ENCODE measurements around the gene FOXA3.

The FOXA3 gene

DNA sequence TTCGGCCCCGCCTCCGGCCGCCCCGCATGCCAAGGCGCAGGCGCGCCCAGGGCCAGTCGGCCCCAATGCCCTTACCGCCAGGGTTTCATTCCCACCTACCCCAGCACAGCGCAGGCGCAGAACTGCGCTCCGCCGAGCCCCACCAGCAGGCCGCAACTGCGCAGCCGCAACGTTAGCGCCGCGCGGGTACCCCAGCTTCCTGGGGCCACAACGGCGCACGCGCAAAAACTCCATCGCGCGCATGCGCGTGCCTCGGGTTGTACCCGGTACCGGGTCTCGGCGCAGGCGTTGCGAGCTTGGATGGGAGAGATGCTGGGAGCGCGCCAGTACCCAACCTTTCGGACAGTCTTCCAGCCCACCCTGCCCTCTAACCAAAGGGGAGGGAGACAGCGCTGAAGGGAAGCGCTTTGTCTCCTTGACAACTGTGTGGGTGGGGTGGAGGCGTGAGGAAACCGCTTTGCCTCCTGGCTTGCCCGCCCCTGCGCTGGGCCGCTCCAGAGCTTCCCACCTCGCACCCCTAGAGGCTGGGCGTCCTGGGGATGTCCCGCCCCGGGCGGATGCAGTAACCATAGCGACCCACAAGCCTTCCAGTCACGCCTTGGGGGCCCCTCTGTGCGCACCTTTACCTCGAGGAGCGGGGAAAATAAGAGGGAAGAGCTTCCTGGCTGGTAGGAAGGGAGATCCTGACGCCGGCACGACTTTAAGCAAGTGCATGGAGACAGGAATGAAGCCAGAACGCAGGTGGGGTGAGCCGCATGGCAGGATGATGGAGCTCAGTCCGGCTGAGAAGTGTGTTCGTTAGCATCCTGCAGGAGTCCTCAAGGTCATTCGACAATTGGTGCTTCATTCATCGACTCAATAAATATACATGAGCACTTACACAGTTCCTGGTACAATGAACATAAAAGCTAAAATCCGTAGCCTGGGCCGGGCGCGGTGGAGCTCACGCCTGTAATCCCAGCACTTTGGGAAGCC is 38.8 kb downstream of the FOXA3 start (continued):
- TF ChIP-seq, protein P1, sequence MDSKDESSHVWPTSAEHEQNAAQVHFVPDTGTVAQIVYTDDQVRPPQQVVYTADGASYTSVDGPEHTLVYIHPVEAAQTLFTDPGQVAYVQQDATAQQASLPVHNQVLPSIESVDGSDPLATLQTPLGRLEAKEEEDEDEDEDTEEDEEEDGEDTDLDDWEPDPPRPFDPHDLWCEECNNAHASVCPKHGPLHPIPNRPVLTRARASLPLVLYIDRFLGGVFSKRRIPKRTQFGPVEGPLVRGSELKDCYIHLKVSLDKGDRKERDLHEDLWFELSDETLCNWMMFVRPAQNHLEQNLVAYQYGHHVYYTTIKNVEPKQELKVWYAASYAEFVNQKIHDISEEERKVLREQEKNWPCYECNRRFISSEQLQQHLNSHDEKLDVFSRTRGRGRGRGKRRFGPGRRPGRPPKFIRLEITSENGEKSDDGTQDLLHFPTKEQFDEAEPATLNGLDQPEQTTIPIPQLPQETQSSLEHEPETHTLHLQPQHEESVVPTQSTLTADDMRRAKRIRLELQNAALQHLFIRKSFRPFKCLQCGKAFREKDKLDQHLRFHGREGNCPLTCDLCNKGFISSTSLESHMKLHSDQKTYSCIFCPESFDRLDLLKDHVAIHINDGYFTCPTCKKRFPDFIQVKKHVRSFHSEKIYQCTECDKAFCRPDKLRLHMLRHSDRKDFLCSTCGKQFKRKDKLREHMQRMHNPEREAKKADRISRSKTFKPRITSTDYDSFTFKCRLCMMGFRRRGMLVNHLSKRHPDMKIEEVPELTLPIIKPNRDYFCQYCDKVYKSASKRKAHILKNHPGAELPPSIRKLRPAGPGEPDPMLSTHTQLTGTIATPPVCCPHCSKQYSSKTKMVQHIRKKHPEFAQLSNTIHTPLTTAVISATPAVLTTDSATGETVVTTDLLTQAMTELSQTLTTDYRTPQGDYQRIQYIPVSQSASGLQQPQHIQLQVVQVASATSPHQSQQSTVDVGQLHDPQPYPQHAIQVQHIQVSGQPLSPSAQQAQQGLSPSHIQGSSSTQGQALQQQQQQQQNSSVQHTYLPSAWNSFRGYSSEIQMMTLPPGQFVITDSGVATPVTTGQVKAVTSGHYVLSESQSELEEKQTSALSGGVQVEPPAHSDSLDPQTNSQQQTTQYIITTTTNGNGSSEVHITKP (tag by site-specific recombination; IDR thresholded peaks at IDR 0.05), result peak; percentile 86
- TF ChIP-seq, protein P2, sequence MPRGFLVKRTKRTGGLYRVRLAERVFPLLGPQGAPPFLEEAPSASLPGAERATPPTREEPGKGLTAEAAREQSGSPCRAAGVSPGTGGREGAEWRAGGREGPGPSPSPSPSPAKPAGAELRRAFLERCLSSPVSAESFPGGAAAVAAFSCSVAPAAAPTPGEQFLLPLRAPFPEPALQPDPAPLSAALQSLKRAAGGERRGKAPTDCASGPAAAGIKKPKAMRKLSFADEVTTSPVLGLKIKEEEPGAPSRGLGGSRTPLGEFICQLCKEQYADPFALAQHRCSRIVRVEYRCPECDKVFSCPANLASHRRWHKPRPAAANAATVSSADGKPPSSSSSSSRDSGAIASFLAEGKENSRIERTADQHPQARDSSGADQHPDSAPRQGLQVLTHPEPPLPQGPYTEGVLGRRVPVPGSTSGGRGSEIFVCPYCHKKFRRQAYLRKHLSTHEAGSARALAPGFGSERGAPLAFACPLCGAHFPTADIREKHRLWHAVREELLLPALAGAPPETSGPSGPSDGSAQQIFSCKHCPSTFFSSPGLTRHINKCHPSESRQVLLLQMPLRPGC (tag by site-specific recombination; IDR thresholded peaks at IDR 0.05), result no peak
- TF ChIP-seq HOXD13 (CRISPR knock-in tag; IDR thresholded peaks at IDR 0.05; ENCODE audit: borderline replicate concordance) (no peak), ZNF785 (tag by site-specific recombination; IDR thresholded peaks at IDR 0.05) (no peak), ZNF292 (tag by site-specific recombination; IDR thresholded peaks at IDR 0.05; ENCODE audit: borderline replicate concordance, low read depth) (no peak), ZNF2 (tag by site-specific recombination; IDR thresholded peaks at IDR 0.05) (no peak; the same call in 1 of the 2 replicates), ZNF529 (tag by site-specific recombination; IDR thresholded peaks at IDR 0.05; ENCODE audit: insufficient replicate concordance) (no peak), ZNF433 (tag by site-specific recombination; IDR thresholded peaks at IDR 0.05; ENCODE audit: low read depth) (no peak), ZNF658 (tag by site-specific recombination; IDR thresholded peaks at IDR 0.05) (no peak), ZNF394 (tag by site-specific recombination; IDR thresholded peaks at IDR 0.05; ENCODE audit: borderline replicate concordance) (no peak), ZNF302 (tag by site-specific recombination; IDR thresholded peaks at IDR 0.05; ENCODE audit: low read depth) (no peak), ZSCAN30 (tag by site-specific recombination; IDR thresholded peaks at IDR 0.05) (no peak), ZNF830 (tag by site-specific recombination; IDR thresholded peaks at IDR 0.05; ENCODE audit: low read depth) (no peak), ZNF354C (tag by site-specific recombination; IDR thresholded peaks at IDR 0.05; ENCODE audit: borderline replicate concordance, low read depth) (no peak), ZNF335 (tag by site-specific recombination; conservative IDR thresholded peaks at IDR 0.05) (no peak), ZNF211 (tag by site-specific recombination; IDR thresholded peaks at IDR 0.05; ENCODE audit: low read depth) (no peak), ZBTB8A (tag by site-specific recombination; IDR thresholded peaks at IDR 0.05) (no peak), ZSCAN16 (tag by site-specific recombination; IDR thresholded peaks at IDR 0.05) (no peak), ZNF843 (tag by site-specific recombination; IDR thresholded peaks at IDR 0.05) (0 out of 2 replicates have a peak, but pooled peaks have one; percentile 20), ZNF155 (tag by site-specific recombination; IDR thresholded peaks at IDR 0.05) (no peak), ZNF23 (tag by site-specific recombination; IDR thresholded peaks at IDR 0.05; ENCODE audit: borderline replicate concordance) (no peak), ZFP69B (tag by site-specific recombination; IDR thresholded peaks at IDR 0.05) (peak; percentile 30; the same call in 1 of the 2 replicates), KLF7 (tag by site-specific recombination; IDR thresholded peaks at IDR 0.05; ENCODE audit: borderline replicate concordance) (no peak)
- TF ChIP-seq, protein P3, sequence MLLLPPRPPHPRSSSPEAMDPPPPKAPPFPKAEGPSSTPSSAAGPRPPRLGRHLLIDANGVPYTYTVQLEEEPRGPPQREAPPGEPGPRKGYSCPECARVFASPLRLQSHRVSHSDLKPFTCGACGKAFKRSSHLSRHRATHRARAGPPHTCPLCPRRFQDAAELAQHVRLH (tag by site-specific recombination; IDR thresholded peaks at IDR 0.05), result peak; percentile 75
- TF ChIP-seq, protein P4, sequence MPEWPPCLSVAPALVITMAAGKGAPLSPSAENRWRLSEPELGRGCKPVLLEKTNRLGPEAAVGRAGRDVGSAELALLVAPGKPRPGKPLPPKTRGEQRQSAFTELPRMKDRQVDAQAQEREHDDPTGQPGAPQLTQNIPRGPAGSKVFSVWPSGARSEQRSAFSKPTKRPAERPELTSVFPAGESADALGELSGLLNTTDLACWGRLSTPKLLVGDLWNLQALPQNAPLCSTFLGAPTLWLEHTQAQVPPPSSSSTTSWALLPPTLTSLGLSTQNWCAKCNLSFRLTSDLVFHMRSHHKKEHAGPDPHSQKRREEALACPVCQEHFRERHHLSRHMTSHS (tag by site-specific recombination; IDR thresholded peaks at IDR 0.05), result no peak
- TF ChIP-seq, protein P5, sequence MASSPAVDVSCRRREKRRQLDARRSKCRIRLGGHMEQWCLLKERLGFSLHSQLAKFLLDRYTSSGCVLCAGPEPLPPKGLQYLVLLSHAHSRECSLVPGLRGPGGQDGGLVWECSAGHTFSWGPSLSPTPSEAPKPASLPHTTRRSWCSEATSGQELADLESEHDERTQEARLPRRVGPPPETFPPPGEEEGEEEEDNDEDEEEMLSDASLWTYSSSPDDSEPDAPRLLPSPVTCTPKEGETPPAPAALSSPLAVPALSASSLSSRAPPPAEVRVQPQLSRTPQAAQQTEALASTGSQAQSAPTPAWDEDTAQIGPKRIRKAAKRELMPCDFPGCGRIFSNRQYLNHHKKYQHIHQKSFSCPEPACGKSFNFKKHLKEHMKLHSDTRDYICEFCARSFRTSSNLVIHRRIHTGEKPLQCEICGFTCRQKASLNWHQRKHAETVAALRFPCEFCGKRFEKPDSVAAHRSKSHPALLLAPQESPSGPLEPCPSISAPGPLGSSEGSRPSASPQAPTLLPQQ (tag by site-specific recombination; IDR thresholded peaks at IDR 0.05), result peak; percentile 31; the same call in 1 of the 2 replicates
- TF ChIP-seq, protein P6, sequence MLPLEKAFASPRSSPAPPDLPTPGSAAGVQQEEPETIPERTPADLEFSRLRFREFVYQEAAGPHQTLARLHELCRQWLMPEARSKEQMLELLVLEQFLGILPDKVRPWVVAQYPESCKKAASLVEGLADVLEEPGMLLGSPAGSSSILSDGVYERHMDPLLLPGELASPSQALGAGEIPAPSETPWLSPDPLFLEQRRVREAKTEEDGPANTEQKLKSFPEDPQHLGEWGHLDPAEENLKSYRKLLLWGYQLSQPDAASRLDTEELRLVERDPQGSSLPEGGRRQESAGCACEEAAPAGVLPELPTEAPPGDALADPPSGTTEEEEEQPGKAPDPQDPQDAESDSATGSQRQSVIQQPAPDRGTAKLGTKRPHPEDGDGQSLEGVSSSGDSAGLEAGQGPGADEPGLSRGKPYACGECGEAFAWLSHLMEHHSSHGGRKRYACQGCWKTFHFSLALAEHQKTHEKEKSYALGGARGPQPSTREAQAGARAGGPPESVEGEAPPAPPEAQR (tag by site-specific recombination; IDR thresholded peaks at IDR 0.05), result no peak
- TF ChIP-seq, protein P7, sequence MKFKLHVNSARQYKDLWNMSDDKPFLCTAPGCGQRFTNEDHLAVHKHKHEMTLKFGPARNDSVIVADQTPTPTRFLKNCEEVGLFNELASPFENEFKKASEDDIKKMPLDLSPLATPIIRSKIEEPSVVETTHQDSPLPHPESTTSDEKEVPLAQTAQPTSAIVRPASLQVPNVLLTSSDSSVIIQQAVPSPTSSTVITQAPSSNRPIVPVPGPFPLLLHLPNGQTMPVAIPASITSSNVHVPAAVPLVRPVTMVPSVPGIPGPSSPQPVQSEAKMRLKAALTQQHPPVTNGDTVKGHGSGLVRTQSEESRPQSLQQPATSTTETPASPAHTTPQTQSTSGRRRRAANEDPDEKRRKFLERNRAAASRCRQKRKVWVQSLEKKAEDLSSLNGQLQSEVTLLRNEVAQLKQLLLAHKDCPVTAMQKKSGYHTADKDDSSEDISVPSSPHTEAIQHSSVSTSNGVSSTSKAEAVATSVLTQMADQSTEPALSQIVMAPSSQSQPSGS (tag by site-specific recombination; IDR thresholded peaks at IDR 0.05; ENCODE audit: low read depth), result no peak

Measured in HEK293 (cell line).